Lower leg skin (tissue), 4 donors: Measurements from ENCODE around the gene TRPM2. TPM values are rescaled to one million over a fixed set of nuclear protein-coding genes. Genes with fewer than 3 reads are reported as not detected.

Source experiments
- DNase-seq, 2 donors: peaks; one replicate each; pipeline ENCODE4 v3.0.0-alpha.2; 2019; ENCODE audit warnings: low spot score in 2 of 2
- H3K4me3 ChIP-seq: fragments of 200-600 bp; sonication (generic); 2 replicates; pipeline ENCODE4 v1.5.1; 2017; ENCODE audit warnings: mild to moderate bottlenecking, low read depth; ENCODE audit not compliant: poor library complexity, severe bottlenecking
- CTCF ChIP-seq, 3 donors: fragments of 450-650 bp; IDR thresholded peaks; one replicate each; pipeline ENCODE4 v1.5.1; 2016; ENCODE audit warnings: antibody characterized with exemption in 3 of 3, mild to moderate bottlenecking in 3 of 3, moderate library complexity in 2 of 3
- POLR2A ChIP-seq, 2 donors: fragments of 450-650 bp; IDR thresholded peaks; one replicate each; pipeline ENCODE4 v1.6.1; 2016 to 2017; ENCODE audit warnings: antibody characterized with exemption in 2 of 2, mild to moderate bottlenecking in 1 of 2, moderate library complexity in 1 of 2
- WGBS, 2 donors: methylation state at CpG; one replicate each; pipeline ENCODE4 v1.1.5; 2018; 5-methylcytosine and 5-hydroxymethylcytosine counted together
- intact Hi-C: fragments of 100-400 bp; cut with DNase I; formaldehyde crosslinking; loops from one replicate; pipeline ENCODE4 v1.15.0; 2023; ENCODE audit warnings: low total_unique reads
- total RNA-seq, 4 donors: library from RNA; depleted of rRNA; stranded (reverse); fragments of >200 nt; gene quantifications; one replicate each; pipeline ENCODE4 v1.1.0, GENCODE V29; 2016

The TRPM2 gene
- total RNA-seq, 4 donors from 2014 or later: 1.9 to 9.4 (median 2.2) TPM

- intact Hi-C loops: no loop called here
- no peak overlapping the region for H3K4me3 ChIP-seq
- whole genome bisulfite sequencing, 2 donors: 41 to 83% methylated on average over 5 to 10 of the region's 10 CpGs
- no peak for DNase-seq
- TF ChIP-seq CTCF (IDR thresholded peaks at IDR 0.05) (no peak), POLR2A (IDR thresholded peaks at IDR 0.05) (no peak)
Observed at GRCh38 chr21:44441041-44441400, 87.6 kb downstream of the TRPM2 start.

- no peak overlapping the region for H3K4me3 ChIP-seq
- peak in 1 of 2 donors; percentile 72 for DNase-seq
- intact Hi-C loops: no loop called here
- 85 to 89% methylated on average over 18 of the region's 20 CpGs for WGBS, 2 donors
- TF ChIP-seq POLR2A (IDR thresholded peaks at IDR 0.05) (no peak), CTCF (IDR thresholded peaks at IDR 0.05) (no peak)
Observed at GRCh38 chr21:44441581-44442265, 88.3 kb downstream of the TRPM2 start.

GRCh38 chr21:44442266-44443125, 89.1 kb downstream of the TRPM2 start:
- TF ChIP-seq POLR2A (IDR thresholded peaks at IDR 0.05) (no peak), CTCF (IDR thresholded peaks at IDR 0.05) (no peak)

GRCh38 chr21:44443291-44443890, 90.0 kb downstream of the TRPM2 start:
- H3K4me3 ChIP-seq: no peak overlapping the region
- 77 to 81% methylated on average over 13 to 16 of the region's 17 CpGs for WGBS, 2 donors
- intact Hi-C loops: no loop called here
- TF ChIP-seq POLR2A (IDR thresholded peaks at IDR 0.05) (no peak), CTCF (IDR thresholded peaks at IDR 0.05) (no peak)
- DNase-seq: peak in 1 of 2 donors; percentile 70

More at GRCh38 chr21:44442266-44443125, 89.1 kb downstream of the TRPM2 start:
- WGBS, 2 donors: 70% methylated on average over 18 to 19 of the region's 19 CpGs
- no peak overlapping the region for H3K4me3 ChIP-seq
- DNase-seq: peak in 1 of 2 donors; percentile 74
- intact Hi-C loops: no loop called here

GRCh38 chr21:44443891-44444285, 90.5 kb downstream of the TRPM2 start:
- WGBS, 2 donors: 86 to 92% methylated on average over 11 to 12 of the region's 12 CpGs
- intact Hi-C loops: no loop called here
- DNase-seq: peak in 1 of 2 donors; percentile 77
- TF ChIP-seq POLR2A (IDR thresholded peaks at IDR 0.05): no peak
- TF ChIP-seq CTCF (IDR thresholded peaks at IDR 0.05): no peak
- H3K4me3 ChIP-seq: no peak overlapping the region
